Esophagus squamous epithelium (tissue), 4 donors: ENCODE results near the gene NKX2-8.

Source experiments
- CTCF ChIP-seq, 6 experiments: fragments of 450-650 bp in 4 of 6; fragments of 200-600 bp in 2 of 6; sonication (generic) in 2 of 6; IDR thresholded peaks; one replicate each; pipeline ENCODE4 v1.5.1; 2016 to 2019; ENCODE audit warnings: antibody characterized with exemption in 6 of 6, mild to moderate bottlenecking in 4 of 6, moderate library complexity in 4 of 6
- POLR2A ChIP-seq, 4 donors: fragments of 450-650 bp; IDR thresholded peaks; one replicate each; pipeline ENCODE4 v1.6.1; 2017; ENCODE audit warnings: antibody characterized with exemption in 4 of 4, mild to moderate bottlenecking in 4 of 4, moderate library complexity in 3 of 4

- no peak for TF ChIP-seq CTCF (IDR thresholded peaks at IDR 0.05)
- TF ChIP-seq POLR2A (IDR thresholded peaks at IDR 0.05): no peak
Observed at GRCh38 chr14:36588788-36589187, 6.4 kb upstream of the NKX2-8 start.
